ENCODE measurements around the gene KIF21A. TPM values are rescaled to one million over a fixed set of nuclear protein-coding genes. Genes with fewer than 3 reads are reported as not detected.

KIF21A gene
- total RNA-seq, 2 donors from 2014 or later, result 3.8 to 21.9 TPM

GRCh38 chr12:39341179-39341578, 101.7 kb downstream of the KIF21A start:
- Histone ChIP-seq H3K4me3 (no peak overlapping the region), H3K27me3 (replicated peaks; ENCODE audit: insufficient read depth) (no peaks in the 10 kb centered on the region), H3K9me3 (no peaks in the 10 kb centered on the region), H3K27ac (no peak overlapping the region), H3K4me1 (ENCODE audit: control insufficient read depth in 1 of 2, low read depth in 2 of 2) (no peaks in the 10 kb centered on the region), H3K36me3 (no peaks in the 10 kb centered on the region)
- DNase-seq (ENCODE audit: low spot score) (no peak), ATAC-seq (ENCODE audit: insufficient number of reproducible peaks, low FRiP score, low read depth) (no peak)
- no peak for TF ChIP-seq CTCF (IDR thresholded peaks at IDR 0.05)

DNA sequence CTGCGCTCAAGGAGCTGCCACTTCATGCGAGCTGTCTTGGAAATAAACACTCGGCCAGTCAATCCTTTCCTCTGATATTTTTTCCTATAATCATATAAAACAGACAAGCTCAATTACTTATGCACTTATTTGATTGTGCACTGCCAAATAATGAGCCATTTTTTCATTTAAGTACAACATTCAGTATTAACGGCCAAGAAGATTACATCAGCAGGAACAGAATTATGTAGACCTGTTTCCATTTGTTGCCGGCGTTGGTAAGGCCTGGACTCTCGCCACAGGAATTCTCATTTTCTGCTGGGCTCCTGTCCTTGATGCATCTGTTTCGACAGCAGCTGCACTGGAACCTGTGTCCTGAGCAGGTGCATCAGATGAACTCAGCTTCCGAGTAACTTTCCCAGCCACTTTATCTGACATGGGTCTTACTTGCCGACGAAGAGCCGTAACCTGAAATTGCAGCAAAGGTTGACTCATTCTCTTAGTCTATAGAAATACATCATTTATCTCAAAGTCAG, 110.2 kb downstream of the KIF21A start:
- no peak overlapping the region for H3K4me3 ChIP-seq
- no peak overlapping the region for H3K27ac ChIP-seq
- no peak for ATAC-seq (ENCODE audit: insufficient number of reproducible peaks, low FRiP score, low read depth)
- no peaks in the 10 kb centered on the region for H3K9me3 ChIP-seq
- H3K4me1 ChIP-seq (ENCODE audit: control insufficient read depth in 1 of 2, low read depth in 2 of 2), result no peaks in the 10 kb centered on the region
- no peak for TF ChIP-seq CTCF (IDR thresholded peaks at IDR 0.05)
- H3K36me3 ChIP-seq, result no peaks in the 10 kb centered on the region
- DNase-seq (ENCODE audit: low spot score), result no peak
- H3K27me3 ChIP-seq (replicated peaks; ENCODE audit: insufficient read depth), result no peaks in the 10 kb centered on the region

DNA sequence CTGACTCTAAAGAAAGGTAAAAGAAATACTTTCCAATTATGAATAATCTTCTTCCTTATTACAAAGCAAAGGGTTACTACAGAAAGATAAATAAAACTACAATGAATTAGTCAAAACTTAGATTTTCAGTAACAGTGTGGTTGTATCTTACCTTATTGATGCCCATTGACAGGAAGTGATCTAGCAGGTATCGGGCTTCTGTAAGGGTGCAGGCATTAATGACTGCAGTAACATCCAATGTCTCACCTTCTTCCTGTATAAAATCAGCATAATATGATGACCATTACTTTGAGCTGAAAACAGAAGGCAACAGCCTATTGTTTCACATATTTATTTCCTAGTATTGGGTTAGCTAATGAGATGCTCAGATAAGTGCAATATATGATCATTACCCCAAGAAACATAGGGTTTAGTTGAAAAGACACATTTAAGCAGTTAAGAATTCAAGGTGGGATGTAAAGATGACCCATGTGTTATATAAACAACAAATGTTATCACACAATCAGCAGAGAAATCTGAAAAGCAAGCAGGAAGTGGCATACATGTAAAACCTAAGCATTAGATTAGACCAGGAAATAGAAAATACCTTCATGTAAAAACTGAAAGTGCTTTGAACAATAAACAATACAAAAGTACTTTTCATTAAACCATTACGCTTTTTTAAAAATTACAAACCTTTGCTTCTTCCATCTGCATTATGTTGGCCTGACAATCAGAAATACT, 111.2 kb downstream of the KIF21A start:
- Histone ChIP-seq H3K9me3 (no peaks in the 10 kb centered on the region), H3K27ac (no peak overlapping the region), H3K36me3 (no peaks in the 10 kb centered on the region), H3K4me3 (no peak overlapping the region), H3K4me1 (ENCODE audit: control insufficient read depth in 1 of 2, low read depth in 2 of 2) (no peaks in the 10 kb centered on the region), H3K27me3 (replicated peaks; ENCODE audit: insufficient read depth) (no peaks in the 10 kb centered on the region)
- no peak for TF ChIP-seq CTCF (IDR thresholded peaks at IDR 0.05)
- DNase-seq (ENCODE audit: low spot score) (no peak), ATAC-seq (ENCODE audit: insufficient number of reproducible peaks, low FRiP score, low read depth) (no peak)

DNA sequence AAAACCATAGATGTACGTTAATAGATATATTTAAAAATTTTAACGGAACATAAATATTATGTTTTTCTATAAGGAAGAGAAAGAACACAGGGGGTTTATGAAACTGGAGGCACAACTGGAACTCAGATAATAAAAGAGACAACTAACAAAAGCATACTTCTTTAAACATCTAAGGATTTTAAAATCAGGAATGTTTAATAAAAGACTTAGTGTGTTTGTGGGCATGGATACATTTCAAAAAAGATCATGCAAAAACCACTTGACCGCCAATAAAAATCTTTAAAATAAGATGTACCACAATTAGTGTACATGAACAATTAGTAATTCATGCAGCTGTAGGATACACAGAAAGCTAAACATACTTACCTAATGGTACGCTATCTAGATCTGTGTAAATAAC, 113.0 kb downstream of the KIF21A start:
- H3K36me3 ChIP-seq, result no peaks in the 10 kb centered on the region
- no peaks in the 10 kb centered on the region for H3K4me1 ChIP-seq (ENCODE audit: control insufficient read depth in 1 of 2, low read depth in 2 of 2)
- DNase-seq (ENCODE audit: low spot score) (no peak), ATAC-seq (ENCODE audit: insufficient number of reproducible peaks, low FRiP score, low read depth) (no peak)
- H3K4me3 ChIP-seq, result no peak overlapping the region
- H3K27me3 ChIP-seq (replicated peaks; ENCODE audit: insufficient read depth), result no peaks in the 10 kb centered on the region
- H3K27ac ChIP-seq, result no peak overlapping the region
- no peak for TF ChIP-seq CTCF (IDR thresholded peaks at IDR 0.05)
- no peaks in the 10 kb centered on the region for H3K9me3 ChIP-seq

DNA sequence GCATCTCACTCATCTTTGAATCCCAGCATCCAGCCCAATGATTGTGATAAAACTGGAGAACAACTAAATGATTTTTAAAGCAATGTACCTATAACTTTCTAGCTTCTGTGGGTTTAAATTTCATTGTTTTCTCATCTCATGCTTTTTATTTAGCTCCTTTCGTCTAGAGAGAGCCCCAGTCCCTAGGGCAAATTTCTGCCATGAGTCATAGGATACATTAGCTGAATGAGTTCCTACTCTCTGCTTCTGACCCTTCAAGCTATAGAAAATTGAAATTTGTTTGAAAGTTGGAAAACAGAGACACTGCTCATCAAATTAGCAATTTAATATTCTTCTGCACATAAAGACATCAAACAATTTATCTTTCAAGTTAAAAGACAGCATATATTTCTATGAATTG, 113.9 kb downstream of the KIF21A start:
- H3K36me3 ChIP-seq, result no peaks in the 10 kb centered on the region
- H3K27ac ChIP-seq, result no peak overlapping the region
- no peaks in the 10 kb centered on the region for H3K27me3 ChIP-seq (replicated peaks; ENCODE audit: insufficient read depth)
- DNase-seq (ENCODE audit: low spot score), result no peak
- no peak overlapping the region for H3K4me3 ChIP-seq
- ATAC-seq (ENCODE audit: insufficient number of reproducible peaks, low FRiP score, low read depth), result no peak
- H3K4me1 ChIP-seq (ENCODE audit: control insufficient read depth in 1 of 2, low read depth in 2 of 2), result no peaks in the 10 kb centered on the region
- TF ChIP-seq CTCF (IDR thresholded peaks at IDR 0.05), result no peak
- H3K9me3 ChIP-seq, result no peaks in the 10 kb centered on the region
